SJSA1 (cell line): Measurements from ENCODE around the gene ACSF3. TPM values are rescaled to one million over a fixed set of nuclear protein-coding genes. Genes with fewer than 3 reads are reported as not detected.

ENCODE experiments used
- DNase-seq, 2 experiments: peaks; one replicate each; pipeline ENCODE4 v3.0.0-alpha.2; 2015 to 2020; ENCODE audit warnings: low spot score in 2 of 2, low read depth in 1 of 2
- H3K27ac ChIP-seq: fragments of 250-450 bp; sonication (Bioruptor Pico); 2 replicates; pipeline ENCODE4 v1.5.1; 2020; ENCODE audit warnings: mild to moderate bottlenecking, moderate library complexity
- H3K27me3 ChIP-seq: fragments of 250-450 bp; sonication (Bioruptor Pico); replicated peaks from 2 replicates; pipeline ENCODE4 v1.5.1; 2020; ENCODE audit warnings: mild to moderate bottlenecking, moderate library complexity
- H3K36me3 ChIP-seq: fragments of 250-450 bp; sonication (Bioruptor Pico); 2 replicates; pipeline ENCODE4 v1.5.1; 2020; ENCODE audit warnings: mild to moderate bottlenecking
- H3K4me1 ChIP-seq: fragments of 250-450 bp; sonication (Bioruptor Pico); replicated peaks from 2 replicates; pipeline ENCODE4 v1.6.1; 2021; ENCODE audit warnings: mild to moderate bottlenecking
- H3K4me3 ChIP-seq: fragments of 250-450 bp; sonication (Bioruptor Pico); 2 replicates; pipeline ENCODE4 v1.5.1; 2020; ENCODE audit warnings: mild to moderate bottlenecking
- H3K9me3 ChIP-seq: fragments of 250-450 bp; sonication (Bioruptor Pico); replicated peaks from 2 replicates; pipeline ENCODE4 v1.5.1; 2020; ENCODE audit warnings: mild to moderate bottlenecking
- total RNA-seq: library from RNA; depleted of rRNA; stranded (reverse); fragments of >200 nt; shearing (Covaris generic); gene quantifications from 2 replicates; pipeline ENCODE4 v1.2.3, GENCODE V29; 2014

Gene ACSF3
- total RNA-seq, 1 experiment from 2014 or later = 31.7 TPM

DNA sequence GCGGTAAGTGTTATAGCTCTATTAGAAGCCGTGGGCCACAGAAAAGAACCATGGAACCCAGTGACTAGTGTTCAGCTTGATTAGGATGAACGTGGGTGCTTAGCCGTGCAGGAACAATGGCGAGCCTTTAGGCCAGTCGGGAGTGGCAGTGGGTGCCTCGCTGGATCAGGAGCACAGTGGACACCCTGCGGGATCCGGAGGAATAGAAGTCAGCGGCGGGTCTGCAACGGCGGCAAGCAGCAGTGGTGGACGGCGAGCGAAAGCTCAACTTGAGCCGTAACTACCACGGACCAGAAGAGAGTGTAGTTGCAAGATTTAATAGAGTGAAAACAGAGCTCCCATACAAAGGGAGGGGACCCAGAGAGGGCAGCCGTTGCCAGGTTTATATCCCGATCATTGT, 40.6 kb downstream of the ACSF3 start:
- Histone ChIP-seq H3K4me3 (no peak overlapping the region), H3K27me3 (no peaks in the 10 kb centered on the region), H3K9me3 (no peaks in the 10 kb centered on the region), H3K36me3 (peaks cover 20% of the 10 kb centered on the region), H3K4me1 (no peaks in the 10 kb centered on the region), H3K27ac (no peak overlapping the region)
- DNase-seq = no peak

DNA sequence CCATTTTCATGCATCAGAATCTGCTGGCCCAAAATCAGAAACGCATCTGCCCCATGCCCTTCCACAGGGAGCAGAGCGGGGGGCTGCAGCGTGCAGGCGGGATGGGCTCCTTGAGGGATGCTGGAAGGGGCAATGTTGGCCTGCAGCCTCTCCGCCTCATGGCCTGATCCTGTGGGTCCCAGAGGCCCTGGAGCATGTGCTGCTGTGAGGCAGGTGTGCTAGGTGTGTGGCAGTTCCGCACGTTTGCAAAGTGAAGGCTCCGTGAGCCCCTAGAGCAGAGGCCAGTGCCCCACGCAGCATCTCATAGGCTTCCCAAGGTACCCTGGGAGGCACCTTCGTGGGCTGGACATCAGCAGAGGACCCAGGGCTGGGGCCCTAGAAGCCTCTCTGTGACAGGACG, 41.5 kb downstream of the ACSF3 start:
- H3K4me3 ChIP-seq = no peak overlapping the region
- no peaks in the 10 kb centered on the region for H3K27me3 ChIP-seq
- no peak for DNase-seq
- H3K36me3 ChIP-seq = peaks cover 23% of the 10 kb centered on the region
- no peaks in the 10 kb centered on the region for H3K9me3 ChIP-seq
- H3K27ac ChIP-seq = no peak overlapping the region
- H3K4me1 ChIP-seq = no peaks in the 10 kb centered on the region

DNA sequence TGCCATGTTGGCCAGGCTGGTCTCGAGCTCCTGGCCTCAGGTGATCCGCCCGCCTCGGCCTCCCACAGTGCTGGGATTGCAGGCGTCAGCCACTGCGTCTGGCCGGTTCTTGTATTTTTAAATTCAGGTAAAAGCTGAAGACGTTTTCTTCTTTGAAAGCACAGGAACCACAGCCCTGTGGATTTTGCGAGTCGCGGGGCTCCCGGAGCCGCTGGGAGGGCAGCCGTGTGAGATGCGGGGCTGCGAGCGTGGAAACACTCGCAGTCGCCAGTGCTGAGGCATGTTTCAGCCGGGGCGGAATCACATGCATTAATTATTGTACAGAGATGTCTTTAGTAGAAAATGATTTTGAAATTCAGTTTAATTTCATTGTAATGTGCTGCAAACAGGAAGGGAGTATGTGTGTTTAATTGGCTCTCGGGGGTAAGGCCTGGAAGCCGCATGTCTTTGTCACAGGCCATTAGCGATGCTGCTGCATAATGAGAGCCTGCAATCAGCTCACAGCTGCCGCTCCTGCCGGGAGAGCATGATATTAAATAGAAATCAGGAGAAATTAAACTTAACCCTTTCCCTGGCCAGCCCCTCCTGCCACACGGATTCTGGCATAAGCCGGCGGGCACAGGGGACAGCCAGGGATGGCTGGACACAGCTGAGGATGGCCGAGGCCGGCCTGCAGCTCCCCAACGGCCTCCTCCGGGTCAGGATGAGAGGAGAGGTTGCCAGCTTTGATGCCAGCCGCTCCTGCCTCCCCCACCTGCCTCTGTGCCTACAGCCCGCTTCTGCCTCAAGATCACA, 42.5 kb downstream of the ACSF3 start:
- Histone ChIP-seq H3K9me3 (no peaks in the 10 kb centered on the region), H3K36me3 (peaks cover 29% of the 10 kb centered on the region), H3K27ac (no peak overlapping the region), H3K27me3 (no peaks in the 10 kb centered on the region), H3K4me3 (no peak overlapping the region), H3K4me1 (no peaks in the 10 kb centered on the region)
- DNase-seq = no peak

DNA sequence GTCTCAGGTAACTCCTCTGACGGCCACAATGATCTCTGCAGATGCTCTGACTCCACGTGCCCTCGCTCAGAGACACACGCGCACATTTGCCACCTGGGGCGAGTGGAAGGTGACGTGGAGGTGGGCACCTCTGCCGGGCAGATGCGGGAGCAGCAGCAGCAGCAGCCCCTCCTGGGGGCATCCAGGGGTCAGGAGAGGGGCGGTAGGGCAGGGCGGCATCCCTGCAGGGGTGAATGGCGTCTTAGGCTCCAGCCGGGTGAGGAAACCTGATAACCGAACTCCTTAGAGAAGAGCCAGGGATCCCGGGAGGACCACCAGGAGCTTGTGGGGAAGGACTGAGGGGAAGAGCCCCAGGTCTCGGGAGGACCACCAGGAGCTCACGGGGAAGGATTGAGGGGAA, 43.3 kb downstream of the ACSF3 start:
- Histone ChIP-seq H3K27ac (no peak overlapping the region), H3K27me3 (no peaks in the 10 kb centered on the region), H3K36me3 (peaks cover 31% of the 10 kb centered on the region), H3K4me1 (no peaks in the 10 kb centered on the region), H3K9me3 (no peaks in the 10 kb centered on the region), H3K4me3 (no peak overlapping the region)
- DNase-seq = no peak

DNA sequence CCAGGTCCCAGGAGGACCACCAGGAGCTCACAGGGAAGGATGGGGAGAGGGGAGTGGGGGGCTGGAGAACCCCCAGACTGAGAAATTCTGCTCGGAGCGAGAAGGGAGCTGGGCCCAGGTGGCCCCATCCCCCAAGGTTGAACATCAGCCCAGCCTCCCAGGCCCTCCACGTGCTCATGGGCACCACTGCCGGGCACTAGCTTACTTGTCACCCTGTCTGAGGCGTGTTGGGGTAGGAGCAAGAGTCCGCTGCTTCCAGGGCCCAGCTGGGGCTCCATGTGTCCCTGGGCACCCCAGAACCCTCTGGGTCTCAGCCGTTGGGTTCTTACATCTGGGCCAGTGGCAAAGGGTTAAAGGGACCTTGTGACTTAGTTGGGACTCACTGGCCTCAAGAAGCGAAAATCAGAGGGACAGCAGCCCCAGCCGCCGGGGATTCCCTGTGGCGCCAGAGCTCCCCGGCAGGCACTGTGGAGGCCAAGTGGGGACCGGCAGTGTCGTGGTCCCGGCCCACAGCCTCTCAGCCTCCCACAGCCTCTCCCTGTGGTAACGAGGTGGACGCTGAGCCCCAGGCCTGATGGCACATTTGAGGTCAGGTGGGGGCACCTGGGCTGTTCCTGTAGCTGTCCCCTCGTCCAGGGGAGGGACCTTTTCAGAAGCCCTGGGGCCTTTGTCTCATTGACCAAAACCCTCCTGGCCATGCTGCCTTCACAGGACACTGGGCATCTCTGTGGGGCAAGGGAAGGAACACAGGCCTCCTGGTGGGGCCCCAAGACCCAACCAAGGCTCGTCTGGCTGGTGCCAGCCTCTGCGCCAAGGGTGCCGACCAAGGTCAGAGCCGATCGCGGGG, 44.2 kb downstream of the ACSF3 start:
- H3K27me3 ChIP-seq = no peaks in the 10 kb centered on the region
- H3K4me3 ChIP-seq = no peak overlapping the region

DNA sequence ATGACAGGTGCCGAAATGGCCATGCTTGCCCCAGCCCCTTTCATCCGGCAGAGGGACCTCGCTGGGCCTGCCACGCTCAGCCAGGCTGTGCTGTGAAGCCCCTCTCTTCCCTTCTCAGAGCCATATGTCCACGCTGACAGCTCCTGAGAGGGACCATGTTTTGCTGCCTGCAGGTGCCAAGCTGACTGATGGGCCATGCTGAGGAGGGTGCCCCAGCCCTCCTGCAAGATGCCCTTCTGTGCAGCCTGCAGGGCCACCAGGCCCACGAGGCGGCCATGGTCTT, 44.8 kb downstream of the ACSF3 start:
- H3K36me3 ChIP-seq = peaks cover 29% of the 10 kb centered on the region

More for the DNA sequence above, 44.2 kb downstream of the ACSF3 start:
- no peak overlapping the region for H3K27ac ChIP-seq
- H3K9me3 ChIP-seq = no peaks in the 10 kb centered on the region
- no peaks in the 10 kb centered on the region for H3K4me1 ChIP-seq
- H3K36me3 ChIP-seq = peaks cover 32% of the 10 kb centered on the region
- no peak for DNase-seq

DNA sequence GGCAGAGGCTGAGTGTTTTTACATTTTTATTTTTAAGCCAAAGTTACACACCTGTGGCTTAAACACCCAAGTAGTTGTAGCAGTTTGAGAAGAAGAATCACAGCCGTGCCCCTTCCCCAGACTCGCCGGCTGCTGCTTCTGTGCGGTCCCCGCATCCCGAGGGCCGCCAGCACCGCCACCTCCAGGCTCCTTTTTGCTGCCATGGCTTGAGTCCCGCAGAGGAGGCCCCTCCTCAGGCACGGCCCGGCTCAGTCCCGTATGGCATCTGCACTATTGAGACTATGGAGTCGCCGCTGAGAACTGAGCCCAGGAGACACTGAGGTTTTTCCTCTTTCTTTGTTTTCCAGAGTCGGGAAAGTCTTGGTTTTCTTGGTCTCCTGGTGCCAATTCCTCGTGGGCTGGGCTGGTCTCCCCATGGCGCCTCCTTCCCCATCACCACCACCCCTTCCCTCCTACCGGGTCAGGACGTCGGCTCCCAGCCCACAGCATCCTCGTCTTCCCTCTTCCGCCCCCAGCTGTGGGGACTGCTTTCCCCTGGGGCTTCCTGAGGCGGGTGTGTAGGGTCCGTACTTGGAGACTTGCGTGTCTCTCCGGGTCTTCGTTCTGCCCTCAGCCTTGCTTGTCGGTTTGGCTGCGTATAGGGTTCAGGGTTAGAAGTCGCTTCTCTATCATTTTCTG, 45.3 kb downstream of the ACSF3 start:
- DNase-seq = no peak
- no peaks in the 10 kb centered on the region for H3K4me1 ChIP-seq
- no peaks in the 10 kb centered on the region for H3K9me3 ChIP-seq
- no peak overlapping the region for H3K4me3 ChIP-seq
- peaks cover 24% of the 10 kb centered on the region for H3K36me3 ChIP-seq
- H3K27me3 ChIP-seq = no peaks in the 10 kb centered on the region
- no peak overlapping the region for H3K27ac ChIP-seq

More for the DNA sequence above, 44.8 kb downstream of the ACSF3 start:
- Histone ChIP-seq H3K9me3 (no peaks in the 10 kb centered on the region), H3K4me1 (no peaks in the 10 kb centered on the region), H3K4me3 (no peak overlapping the region), H3K27ac (no peak overlapping the region), H3K27me3 (no peaks in the 10 kb centered on the region)
- no peak for DNase-seq

DNA sequence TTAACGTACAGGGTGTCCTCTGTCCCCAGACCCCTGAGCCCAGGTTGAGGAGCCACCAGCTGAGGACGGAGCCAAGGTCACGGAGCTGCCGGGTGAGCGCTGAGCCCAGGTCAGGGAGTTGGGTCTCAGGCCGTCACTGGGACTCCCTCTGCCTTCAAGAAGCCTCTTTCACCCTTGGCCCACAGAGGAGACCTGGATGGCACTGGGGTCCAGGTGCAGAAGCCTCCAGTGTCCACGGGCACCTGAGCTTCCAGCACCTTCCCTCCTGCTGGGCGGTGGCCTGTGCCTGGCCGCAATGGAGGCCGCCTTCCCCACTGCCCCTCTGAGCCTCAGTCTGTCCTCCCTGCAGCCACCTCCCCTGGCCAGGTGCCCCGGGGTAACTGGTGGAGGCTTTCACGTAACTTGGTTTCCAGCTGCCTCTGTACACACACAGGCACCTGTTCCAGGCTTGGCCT, 46.3 kb downstream of the ACSF3 start:
- Histone ChIP-seq H3K36me3 (peaks cover 21% of the 10 kb centered on the region), H3K27me3 (no peaks in the 10 kb centered on the region), H3K4me3 (no peak overlapping the region), H3K27ac (no peak overlapping the region), H3K9me3 (no peaks in the 10 kb centered on the region), H3K4me1 (no peaks in the 10 kb centered on the region)
- no peak for DNase-seq

DNA sequence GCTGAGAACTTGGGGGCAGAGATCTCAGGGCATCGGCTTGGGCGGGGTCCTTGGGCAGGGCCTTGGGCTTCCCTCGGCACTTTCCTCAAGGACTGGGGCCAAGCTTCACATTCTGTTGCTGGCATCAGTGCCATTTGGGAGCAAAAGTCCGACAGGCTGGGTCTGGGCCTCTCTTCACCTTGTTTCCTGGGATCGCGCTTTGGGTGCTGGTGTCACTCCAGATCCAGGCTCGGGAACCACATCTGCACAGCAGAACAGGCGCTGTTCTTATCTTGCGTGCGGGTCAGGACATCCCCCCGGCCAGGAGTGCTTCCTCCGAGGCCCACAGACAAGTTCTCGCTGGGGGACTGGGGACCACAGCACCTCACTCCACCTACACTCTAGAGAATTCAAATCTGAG, 46.7 kb downstream of the ACSF3 start:
- no peaks in the 10 kb centered on the region for H3K27me3 ChIP-seq
- no peaks in the 10 kb centered on the region for H3K4me1 ChIP-seq
- H3K4me3 ChIP-seq = no peak overlapping the region
- no peak overlapping the region for H3K27ac ChIP-seq
- no peak for DNase-seq
- no peaks in the 10 kb centered on the region for H3K9me3 ChIP-seq
- H3K36me3 ChIP-seq = peaks cover 22% of the 10 kb centered on the region

DNA sequence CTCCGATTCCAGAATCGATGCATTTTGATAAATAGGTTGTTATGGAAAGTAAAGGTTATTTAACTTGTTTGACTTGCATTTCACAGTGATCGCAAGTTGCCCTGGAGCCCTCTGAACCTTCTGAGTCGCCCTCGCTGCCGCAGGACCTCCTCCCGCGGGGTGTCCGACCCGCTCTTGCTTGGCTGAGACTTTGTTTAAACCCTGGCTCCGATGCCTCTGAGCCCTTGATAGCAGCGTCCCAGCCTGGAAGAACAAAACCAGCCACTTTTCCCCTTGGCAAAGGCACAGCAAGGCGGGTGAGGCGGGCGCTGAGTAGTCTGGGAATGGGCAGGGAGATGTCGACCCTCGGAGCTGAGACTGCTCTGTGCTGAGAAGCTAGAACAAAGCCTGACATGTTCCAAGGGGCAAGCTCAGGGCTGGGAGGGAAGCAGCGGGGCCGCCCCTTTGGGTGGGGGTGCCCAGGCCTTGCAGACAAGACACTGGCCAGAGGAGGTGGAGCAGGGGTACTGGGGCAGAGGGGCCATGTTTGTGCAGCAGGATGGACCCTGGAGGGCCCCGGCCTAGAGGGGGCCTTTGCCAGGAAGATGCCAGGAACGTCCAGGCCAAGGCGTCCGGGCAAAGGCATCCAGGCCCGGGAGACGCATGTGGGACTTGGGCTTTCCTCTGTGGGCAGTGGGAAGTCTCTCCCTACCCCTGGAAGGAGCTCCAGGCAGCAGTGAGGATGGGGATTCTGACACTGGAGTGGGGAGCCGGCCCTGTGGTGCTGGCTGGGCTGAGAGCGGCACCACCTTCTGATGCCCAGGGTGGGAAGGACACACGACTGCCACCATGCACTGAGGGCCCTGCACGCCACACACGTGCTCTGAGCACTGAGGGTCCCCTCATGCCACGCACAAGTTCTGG, 47.6 kb downstream of the ACSF3 start:
- H3K4me3 ChIP-seq = no peak overlapping the region
- no peaks in the 10 kb centered on the region for H3K9me3 ChIP-seq
- no peak for DNase-seq
- peaks cover 25% of the 10 kb centered on the region for H3K36me3 ChIP-seq
- no peak overlapping the region for H3K27ac ChIP-seq
- no peaks in the 10 kb centered on the region for H3K27me3 ChIP-seq
- H3K4me1 ChIP-seq = no peaks in the 10 kb centered on the region

DNA sequence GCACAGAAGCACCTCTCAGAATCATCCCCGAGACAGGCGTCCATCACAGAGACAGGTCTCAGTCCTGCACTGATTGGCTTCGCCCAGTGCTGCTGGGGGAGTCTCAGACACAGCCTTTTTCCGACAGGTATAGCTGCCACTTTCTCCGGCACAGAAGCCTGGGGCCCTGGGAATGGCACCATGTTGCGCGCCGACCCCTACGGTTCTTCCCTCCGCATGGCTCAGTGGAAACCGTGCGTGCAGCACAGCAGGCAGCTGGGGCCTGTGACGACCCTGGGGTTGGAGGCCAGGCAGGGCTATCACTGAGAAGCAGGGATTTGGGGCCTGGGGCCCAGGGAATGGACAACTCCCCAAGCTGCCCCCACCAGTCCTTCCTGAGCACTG, 48.2 kb downstream of the ACSF3 start:
- Histone ChIP-seq H3K36me3 (peaks cover 29% of the 10 kb centered on the region), H3K4me1 (no peaks in the 10 kb centered on the region), H3K27me3 (no peaks in the 10 kb centered on the region), H3K9me3 (no peaks in the 10 kb centered on the region), H3K27ac (no peak overlapping the region), H3K4me3 (no peak overlapping the region)
- DNase-seq = no peak

DNA sequence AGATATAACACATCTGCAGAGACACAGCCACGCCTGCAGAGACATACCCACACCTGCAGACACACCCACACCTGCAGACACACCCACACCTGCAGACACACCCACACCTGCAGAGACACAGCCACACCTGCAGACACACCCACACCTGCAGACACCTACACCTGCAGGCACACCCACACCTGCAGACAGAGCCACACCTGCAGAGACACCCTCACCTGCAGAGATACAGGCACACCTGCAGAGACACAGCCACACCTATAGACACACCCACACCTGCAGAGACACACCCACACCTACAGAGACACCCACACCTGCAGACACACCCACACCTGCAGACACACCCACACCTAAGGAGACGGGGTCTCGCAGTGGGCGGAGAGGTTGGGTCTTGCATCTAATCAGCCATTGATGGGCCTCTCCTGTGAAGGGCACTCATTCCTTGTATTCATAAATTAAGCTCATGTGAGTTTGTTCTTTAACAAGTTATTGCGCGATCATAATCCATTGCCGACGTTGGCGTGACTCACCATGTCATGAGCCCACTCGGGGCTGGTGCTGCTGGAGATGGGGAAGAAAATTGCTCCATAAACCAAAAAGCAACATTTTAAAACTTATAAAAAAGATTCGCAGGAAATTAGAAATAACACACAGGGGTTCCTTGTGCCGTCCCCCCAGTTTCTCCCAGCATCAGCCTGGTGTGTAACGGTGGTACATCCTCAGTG, 49.0 kb downstream of the ACSF3 start:
- no peak overlapping the region for H3K27ac ChIP-seq
- H3K4me3 ChIP-seq = no peak overlapping the region
- H3K36me3 ChIP-seq = peaks cover 29% of the 10 kb centered on the region
- no peak for DNase-seq
- H3K27me3 ChIP-seq = no peaks in the 10 kb centered on the region
- no peaks in the 10 kb centered on the region for H3K9me3 ChIP-seq
- no peaks in the 10 kb centered on the region for H3K4me1 ChIP-seq
